Cerebellar nuclear complex (tissue), 1 donor: ENCODE results near the gene TNRC6B.

Experiments used
- DNase-seq, 2 experiments: peaks; one replicate each; lab custom pipeline; 2025; lab: John Stamatoyannopoulos, UW

The TNRC6B gene

DNA sequence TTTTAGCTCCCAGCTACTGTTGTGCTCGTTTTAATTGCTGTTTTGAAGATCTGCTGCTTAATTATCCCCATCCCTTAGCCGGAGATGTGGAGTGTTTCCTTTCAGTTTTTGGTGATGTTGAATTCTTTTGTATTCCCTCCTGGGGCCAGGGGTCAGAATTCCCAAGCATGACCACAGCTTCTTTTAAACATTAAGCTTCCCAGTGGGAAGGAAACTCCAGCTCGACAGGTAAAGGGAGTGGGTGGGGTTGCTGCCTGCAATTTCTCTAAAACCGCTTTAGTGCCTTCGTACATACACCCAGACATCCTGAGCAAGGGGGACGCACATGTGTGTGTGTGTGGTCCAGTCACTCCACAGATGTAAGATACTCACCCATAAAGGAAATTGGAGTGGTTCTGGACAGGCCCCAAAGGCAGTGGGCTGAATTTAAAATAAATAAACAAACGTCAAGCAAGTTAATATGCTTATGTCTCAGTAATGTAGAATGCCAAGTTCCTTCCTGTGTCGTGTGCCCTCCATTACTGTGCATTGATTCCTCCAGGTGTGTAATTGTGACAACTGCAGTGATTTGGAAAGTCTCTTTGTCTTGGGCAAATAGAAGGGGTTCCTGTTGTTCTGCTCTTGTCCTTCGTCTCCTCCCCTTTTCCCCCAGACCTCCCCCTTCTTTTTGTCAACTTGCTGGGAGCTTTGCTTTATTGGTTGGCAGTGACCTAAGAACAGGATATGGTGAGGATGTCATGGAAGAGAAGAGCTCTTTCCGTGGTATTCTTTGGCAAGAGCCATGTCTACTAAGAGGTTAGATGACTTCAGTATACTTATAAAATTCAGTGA is 149.4 kb downstream of the TNRC6B start:
- DNase-seq = no peak

DNA sequence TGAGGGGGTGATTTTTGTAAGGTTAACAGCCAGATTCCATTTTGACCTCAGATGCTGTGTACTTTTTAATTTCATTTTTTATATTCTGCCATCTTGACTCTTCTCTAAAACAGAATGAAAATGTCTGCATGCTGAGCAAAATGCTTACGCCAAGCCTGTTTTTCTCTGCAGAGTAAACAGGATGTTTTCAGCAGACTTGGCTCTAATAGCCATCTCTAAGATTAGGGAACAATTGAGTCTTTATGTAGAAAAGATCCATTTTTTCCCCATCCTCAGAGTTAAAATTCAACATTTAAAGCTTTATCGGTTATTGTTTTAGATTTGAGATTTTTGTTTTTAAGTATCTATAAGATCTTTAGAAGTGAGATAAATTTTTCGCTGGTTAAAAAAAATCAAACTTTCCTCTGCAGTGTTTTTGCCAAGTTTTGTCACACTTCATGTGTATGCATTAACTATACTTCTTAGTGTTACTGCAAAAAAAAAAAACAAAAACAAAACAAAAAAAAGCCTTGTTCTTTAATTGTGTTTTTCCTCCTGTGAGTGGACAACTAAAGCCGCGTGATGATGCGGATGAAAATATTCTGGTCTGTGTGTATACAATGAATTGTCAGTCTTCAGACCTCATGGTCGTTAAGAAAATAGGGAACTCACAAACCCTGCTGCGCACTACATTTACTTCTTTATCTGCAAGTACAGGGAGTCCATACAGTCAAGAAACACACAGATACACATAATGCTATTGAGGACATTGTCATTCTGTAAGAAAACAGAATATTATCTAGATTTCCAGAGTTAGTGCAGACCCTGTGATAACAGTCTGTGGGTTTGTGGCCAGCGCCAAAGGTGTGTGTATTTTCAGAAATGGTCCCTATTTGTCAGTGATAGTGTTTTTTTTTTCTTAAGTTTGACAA is 151.1 kb downstream of the TNRC6B start:
- no peak for DNase-seq

DNA sequence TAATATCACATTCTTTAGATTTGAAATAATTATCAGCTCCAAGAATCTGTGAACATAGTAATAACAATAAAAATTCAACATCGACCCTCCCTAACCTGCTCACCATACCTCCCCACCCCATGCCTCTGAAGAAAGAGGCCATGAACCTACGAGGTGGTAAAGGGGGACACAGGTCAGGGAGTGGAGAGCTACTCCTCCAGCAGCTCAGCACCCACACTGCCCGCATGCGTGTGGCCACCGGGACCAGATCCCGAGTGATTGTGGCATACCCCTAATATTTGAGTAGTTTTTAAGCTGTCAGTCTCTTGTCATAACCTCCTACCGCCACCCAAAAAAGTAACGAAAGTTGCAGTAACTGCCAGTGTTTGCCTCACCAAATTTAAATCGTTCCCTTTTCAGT is 151.7 kb downstream of the TNRC6B start:
- no peak for DNase-seq

DNA sequence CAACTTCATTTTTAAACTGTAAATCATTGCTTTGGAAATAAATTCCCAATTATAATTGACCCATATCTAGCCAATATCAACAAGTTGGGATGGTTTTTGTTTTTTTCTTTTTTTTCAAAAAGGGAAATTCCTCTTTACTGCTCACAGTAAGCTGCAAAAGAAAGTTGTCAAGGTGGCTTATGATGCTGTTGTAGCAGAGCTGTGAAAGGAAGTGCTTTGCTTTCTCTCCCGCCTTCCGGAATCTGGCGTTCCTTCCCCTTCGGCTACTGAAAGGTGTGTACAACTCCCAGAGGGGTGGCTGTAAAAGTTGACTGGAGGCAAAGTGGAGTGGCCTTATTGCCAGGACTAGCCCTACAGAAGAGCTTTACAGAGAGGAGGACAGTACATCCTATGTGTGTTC is 152.4 kb downstream of the TNRC6B start:
- no peak for DNase-seq

DNA sequence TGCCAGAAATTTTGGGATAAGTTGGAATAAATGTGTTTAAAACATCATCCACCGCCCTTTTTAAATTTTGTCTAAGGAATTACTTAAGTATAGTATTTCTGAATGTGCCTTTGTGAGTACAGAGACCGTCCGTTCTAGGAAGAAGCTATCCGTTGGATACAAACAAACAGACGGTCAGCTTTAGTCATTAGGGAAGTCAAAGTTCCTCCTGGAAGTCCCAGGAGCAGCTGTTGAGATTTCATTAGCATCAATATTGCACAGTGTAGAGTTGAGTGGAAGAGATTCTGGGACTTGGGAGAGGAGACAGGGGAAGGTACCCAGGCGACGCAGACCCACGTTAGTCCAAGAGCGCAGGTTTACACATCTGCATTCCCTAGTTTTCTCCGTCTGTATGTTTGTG is 152.9 kb downstream of the TNRC6B start:
- no peak for DNase-seq

DNA sequence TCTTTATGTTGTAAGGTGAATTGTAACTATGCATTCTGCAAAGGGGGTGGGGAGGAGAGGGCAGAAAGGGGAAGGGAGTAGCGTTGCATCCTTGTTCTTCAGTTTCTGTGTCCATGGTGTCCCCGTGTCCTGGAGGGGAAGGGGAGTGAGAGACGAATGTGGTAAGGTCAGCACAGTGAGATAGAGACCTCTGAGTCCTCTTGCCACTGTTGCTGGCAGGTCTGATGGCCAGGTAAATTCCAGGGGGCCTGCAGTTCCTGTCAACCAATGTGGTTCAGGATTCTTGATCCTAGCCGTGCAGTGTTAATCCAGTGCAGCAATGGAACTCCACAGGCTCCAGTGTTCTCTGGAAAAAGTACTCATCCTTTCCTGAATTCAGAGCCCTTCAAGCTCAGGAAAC is 154.0 kb downstream of the TNRC6B start:
- no peak for DNase-seq

DNA sequence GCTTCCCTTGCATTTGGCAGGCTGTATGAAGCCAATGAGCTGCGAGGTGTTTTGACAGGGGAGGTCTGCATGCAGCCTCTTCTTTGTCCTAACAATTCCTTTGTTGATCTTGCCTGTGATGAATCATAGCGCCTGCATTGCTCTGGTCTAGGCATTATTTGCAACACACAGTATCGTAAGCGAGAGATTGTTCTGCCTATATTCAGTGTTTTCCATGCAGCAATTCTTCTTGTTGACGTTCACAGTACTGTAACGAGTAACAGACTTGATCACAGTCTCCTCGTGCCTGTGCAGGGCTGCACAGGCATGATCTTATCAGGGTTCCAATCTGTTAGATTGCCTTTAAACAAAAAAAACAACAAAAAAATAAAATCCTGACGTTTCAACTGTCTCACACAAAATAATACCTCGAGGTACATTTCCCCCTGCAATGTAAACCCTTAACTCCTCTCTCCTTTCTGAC is 154.6 kb downstream of the TNRC6B start:
- no peak for DNase-seq

DNA sequence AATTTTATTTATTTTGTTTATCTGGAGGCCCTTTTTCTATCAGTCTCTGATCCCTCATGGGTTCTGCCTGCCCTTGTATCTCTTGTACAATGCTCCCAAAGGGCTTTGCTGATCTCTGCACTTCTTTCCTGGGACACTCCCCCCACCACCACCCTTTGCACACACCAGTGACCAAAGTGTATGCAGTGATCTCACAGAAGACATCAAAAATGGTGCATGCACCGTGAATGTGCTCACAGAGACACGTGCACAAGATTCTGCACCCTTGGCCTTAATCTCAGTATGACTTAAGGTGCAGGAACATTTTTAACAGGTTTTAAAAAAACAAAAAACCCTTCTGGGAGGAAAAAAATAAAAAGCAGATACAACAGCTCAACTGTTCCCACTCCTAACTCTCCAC is 156.3 kb downstream of the TNRC6B start:
- DNase-seq = no peak

DNA sequence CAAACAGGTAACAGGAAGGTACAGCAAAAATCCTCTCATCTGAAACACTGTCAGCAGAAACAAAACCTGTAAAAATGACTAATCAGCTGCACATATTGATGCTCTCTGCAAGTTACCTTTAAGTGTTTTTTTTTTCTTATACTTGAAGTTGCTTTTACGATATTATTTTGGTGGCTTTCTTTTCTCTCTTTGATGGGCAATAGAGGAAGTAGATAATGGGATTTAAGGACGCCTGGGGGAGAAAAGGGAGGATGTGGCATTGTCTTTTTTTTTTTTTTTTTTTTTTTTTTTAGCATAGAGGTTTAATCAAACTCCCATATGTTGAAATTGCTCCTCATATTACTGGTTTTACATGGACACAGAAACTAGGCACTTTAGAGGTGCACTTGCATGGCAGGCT is 157.2 kb downstream of the TNRC6B start:
- DNase-seq = no peak

DNA sequence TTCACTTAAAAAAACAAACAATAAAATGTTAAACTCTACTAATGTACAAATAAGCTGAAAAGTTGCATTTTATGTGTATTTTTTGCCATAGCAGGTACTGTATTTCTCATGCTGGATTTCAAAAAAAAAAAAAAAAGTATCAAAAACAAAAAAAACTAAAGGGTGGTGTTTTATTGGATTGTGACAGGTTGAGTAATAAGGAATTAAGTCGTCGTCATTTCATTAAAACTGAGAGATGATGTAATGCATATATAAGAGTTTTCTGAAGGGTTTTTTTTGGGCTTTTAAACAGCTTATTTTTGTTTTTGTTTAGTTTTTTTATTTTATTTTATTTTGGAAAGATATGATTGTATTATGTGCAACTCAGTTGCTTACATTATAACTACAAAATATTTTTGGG is 157.6 kb downstream of the TNRC6B start:
- no peak for DNase-seq

DNA sequence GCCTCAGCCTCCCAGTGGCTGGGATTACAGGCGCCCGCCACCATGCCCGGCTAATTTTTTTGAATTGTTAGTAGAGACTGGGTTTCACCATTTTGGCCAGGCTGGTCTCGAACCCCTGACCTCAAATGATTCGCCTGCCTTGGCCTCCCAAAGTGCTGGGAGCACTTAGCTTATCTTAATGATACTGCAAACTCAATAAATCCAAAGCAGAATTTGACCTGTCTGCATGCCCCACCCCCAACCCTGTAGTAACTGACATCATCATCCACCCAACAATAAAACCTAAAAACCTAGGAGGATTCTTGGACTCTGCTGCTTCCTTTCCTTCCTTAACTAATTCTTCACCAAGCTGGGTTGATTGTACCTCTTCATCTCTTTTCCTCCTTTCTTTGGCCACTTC is 162.3 kb downstream of the TNRC6B start:
- DNase-seq = no peak

DNA sequence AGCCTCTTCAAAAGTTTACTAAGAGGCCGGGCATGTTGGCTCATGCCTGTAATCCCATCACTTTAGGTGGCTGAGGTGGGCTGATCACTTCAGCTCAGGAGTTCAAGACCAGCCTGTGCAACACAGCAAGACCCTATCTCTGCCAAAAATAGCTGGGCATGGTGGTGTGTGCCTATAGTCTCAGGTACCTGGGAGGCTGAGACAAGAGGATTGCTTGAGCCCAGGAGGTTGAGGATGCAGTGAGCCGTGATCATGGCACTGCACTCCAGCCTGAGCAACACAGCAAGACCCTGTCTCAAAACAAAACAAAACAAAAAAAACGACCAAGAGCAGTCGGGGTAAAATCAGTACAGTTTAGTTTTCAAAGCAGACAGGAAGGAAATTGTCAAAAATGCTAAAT is 163.9 kb downstream of the TNRC6B start:
- DNase-seq = no peak

DNA sequence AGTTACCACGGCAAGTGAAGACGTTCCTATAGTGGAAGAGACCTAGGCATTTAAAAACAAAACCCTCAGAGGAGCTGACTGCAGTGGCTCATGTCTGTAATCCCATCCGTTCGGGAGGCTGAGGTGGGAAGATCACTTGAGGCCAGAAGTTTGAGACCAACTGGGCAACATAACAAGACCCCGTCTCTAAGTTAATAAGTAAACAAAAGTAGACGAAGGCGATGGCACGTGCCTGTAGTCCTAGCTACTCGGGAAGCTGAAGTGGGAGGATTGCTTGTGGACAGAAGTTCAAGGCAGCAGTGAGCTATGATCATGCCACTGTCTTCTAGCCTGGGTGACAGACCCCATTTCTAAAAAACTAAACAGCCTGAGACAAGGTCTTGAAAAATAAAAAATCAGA is 164.8 kb downstream of the TNRC6B start:
- no peak for DNase-seq

DNA sequence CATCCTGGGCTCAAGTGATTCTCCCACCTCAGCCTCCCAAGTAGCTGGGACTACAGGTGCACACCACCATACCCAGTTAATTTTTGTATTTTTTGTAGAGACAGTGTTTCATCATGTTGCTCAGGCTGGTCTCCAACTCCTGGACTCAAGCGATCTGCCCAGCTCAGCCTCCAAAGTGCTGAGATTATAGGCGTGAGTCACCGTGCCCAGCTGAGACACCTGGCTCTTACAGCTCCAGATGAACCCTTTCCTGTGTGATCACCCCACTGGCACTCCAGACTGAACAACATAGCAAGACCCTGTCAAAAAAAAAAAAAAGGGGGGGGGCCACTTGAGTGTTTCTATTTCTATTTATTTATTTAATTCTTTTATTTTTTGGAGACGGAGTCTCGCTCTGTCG is 167.5 kb downstream of the TNRC6B start:
- DNase-seq = no peak

DNA sequence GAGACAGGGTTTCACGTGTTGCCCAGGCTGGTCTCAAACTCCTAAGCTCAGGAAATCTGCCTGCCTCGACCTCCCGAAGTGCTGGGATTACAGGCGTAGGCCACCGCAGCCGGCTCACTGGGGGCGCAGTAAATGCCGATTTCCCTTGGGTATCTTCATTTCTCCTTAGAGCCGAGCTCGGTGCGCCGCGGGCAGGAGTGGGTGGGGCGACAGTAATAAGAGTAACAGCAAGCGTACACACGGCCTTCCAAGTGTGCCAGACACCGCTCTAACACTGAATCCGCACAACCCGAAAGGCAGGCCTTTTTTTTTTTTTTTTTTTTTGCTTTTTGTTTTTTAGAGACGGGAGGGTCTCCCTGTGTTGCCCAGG is 168.1 kb downstream of the TNRC6B start:
- no peak for DNase-seq

DNA sequence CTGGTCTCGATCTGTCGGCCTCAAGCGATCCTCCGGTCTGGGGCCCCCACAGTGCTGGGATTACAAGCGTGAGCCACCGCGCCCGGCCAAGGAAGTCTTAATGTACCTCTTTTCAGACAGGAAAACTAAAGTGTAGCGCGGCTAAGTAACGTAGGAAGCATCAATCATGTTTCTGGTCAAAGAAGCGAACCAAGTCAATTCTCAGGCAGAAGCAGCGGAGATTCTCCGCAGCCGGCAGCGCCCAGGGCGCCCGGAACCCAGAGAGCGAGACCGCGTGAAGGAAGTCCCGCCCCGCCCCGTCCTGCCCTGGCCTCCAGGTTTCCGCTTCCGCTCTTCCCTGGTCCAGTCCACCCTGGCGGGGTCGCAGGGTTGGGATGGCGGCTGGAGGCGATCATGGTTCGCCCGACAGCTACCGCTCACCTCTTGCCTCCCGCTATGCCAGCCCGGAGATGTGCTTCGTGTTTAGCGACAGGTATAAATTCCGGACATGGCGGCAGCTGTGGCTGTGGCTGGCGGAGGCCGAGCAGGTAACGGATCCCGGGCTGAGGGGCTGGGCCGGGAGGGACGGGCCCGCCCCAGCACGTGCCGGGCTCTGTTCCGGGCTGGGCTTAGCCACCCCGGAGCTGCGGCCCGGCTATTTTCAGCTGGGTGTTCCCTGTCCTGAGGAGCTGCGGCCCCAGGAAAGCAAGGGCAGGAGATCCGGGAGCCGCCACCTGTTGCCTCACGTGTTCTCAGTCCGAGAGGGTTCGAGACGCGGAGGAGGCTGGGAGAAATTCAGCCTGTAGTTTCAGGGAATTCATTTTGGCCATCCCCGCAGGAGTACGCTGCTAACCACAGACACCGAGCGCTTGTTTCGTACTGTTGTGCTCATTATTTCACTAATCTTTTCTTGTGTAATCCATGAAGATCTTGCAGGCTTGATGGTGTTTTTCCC is 168.7 kb downstream of the TNRC6B start, which contains the start of gene ADSL:
Gene ADSL, plus strand, starts transcription at position 316 of the 934 bp plus-strand sequence. Its CDS starts 59 bp downstream, at position 375.
- peak in 1 of 2 experiments; percentile 13 for DNase-seq

DNA sequence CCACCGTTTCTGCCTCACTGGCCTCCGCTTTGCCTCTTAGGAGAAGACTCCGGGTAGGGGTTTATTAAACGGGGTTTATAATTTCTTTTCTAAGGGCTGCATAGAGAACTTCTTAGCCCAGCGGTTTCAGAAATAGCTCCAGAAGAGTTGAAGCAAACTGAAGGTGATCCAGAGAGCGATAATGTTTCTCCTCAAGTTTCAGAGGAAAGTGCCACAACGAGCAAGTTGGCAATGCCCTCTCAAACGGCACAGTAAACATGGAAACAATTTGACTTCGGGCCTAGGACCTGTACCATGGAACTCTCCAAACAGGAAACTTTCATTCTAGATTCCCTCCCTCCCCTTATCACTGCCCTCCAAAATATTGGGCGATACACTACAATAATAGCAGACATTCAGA is 169.6 kb downstream of the TNRC6B start:
- DNase-seq = no peak

DNA sequence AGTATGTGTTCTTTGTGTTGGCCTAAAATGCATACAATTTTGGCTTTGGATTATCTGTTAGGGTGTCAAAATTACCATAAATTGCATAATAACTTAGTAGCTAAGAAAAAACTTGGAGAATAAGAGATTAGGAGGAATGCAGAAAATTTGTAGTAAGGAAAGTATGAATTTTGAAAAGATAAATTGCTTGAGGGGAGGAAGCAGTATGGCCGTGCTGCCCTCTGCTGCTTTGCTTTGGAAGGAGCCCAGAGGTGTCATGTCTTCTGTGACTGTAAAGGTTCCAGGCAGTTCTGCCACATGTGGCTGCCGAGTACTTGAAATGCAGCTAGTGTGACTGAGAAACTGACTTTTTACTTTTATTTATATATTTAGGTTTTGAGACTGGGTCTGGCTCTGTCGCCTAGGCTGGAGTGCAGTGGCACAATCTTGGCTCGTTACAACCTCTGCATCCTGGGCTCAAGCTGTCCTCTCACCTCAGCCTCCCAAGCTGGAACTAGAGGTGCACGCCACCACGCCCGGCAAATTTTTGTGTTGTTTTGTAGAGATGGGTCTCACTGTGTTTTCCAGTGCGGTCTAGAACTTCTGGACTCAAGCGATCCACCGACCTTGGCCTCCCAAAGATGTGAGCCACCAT is 170.4 kb downstream of the TNRC6B start:
- no peak for DNase-seq

DNA sequence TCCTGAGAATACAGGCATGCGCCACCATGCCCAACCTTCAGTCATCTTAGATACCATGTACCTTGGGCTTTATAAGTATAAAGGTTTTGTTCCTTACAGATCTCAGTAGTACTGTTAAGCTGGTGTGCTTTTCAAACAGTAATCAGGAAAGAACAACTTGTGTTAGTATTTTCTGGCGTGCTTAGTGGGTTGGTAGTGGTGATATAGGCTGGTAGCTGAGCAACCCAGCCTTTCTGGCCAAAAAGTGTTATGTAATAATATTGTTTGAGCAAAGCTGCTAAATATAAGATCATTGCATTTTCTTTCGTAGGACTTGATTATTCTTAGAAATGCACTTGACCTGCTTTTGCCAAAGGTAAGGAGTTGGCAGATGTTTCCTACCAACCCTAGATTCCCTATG is 175.0 kb downstream of the TNRC6B start:
- no peak for DNase-seq

DNA sequence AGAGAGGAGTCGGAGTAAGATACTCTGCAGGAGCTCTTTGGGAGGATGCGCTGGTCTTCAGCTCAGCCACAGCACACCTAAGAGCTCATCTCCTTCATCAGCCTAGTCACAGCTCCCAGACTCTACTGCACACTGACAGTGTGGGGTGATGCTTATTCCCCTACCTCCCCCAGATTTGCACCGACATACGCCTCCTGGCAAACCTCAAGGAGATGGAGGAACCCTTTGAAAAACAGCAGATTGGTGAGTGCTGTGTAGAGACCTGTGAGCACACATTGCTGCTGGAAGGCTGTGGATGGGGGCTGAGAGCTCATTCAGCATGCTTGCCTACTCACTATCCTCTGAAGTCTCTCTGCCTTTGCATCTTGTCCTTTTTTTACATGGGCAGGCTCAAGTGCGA is 183.4 kb downstream of the TNRC6B start:
- DNase-seq = no peak

DNA sequence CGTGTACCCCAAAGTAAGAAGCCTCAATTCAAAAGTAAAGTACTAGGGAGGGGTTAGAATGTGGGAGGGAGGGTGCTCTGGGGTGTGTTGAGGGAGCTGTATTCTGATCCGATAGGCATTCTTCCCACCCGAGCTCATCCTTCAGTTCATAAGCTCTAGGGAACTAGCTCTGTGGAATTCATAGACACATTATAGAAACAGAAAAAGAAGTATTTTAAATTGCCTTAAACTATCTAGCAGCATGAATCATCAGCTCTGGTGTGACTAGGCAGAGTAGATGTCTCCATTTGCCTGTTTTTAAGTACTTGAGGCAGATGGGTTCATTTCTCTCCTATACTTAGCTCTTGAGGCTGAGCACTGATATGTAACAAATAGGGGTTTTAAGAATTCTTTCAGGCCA is 185.3 kb downstream of the TNRC6B start:
- no peak for DNase-seq
